Urothelium cell line (cell line): ENCODE results near the gene TMCO4.
A peak's percentile ranks its signal among the peaks of the same experiment; 100 is the strongest.

Source experiments
- DNase-seq: peaks from one replicate; pipeline ENCODE4 v3.0.0; 2011; ENCODE audit warnings: low spot score, mixed read lengths
- FAIRE-seq: peaks from 2 replicates; lab custom pipeline; 2011; peaks lifted over from hg19 to GRCh38; lab: Jason Lieb, UNC

Gene TMCO4

GRCh38 chr1:19662313-19662712 lies 137.4 kb downstream of the TMCO4 start:
- DNase-seq (no peak), FAIRE-seq (no peak)

DNA sequence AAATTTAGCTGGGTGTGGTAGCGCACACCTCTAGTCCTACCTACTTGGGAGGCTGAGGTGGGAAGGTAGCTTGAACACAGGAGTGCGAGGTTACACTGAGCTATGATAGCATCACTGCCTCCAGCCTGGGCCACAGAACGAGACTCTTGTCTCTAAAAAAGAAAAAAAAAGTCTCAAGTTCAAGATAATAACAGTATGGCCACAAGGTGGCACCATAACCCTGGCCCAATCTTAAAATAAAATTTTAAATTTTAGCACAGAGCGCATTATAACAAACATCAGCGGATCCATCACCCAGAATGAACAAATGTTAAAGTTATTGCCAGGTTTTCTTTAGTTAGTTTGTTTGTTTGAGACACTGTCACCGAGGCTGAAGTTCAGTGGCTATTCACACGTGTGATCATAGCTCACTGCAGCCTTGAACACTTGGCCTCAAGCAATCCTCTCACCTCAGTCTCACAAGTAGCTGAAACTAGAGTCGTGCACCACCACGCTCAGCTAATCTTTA lies 137.9 kb downstream of the TMCO4 start:
- FAIRE-seq (no peak), DNase-seq (no peak)

DNA sequence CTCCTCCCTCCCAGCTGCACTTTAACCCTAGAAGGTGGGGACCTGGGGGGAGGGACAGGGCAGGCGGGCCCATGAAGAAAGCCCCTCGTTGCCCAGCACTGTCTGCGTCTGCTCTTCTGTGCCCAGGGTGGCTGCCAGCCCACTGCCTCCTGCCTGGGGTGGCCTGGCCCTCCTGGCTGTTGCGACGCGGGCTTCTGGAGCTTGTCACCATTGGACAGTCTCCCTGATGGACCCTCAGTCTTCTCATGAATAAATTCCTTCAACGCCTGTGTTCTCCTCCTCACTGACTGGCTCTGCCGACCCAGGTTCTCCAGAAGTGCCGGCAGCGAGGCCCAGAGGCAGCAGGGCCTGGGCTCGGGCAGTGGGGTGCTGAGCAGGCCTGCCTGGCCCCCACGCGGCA lies 141.5 kb downstream of the TMCO4 start:
- FAIRE-seq (no peak), DNase-seq (no peak)

- FAIRE-seq (no peak), DNase-seq (no peak)
Measured at GRCh38 chr1:19657511-19657910, 142.2 kb downstream of the TMCO4 start.

DNA sequence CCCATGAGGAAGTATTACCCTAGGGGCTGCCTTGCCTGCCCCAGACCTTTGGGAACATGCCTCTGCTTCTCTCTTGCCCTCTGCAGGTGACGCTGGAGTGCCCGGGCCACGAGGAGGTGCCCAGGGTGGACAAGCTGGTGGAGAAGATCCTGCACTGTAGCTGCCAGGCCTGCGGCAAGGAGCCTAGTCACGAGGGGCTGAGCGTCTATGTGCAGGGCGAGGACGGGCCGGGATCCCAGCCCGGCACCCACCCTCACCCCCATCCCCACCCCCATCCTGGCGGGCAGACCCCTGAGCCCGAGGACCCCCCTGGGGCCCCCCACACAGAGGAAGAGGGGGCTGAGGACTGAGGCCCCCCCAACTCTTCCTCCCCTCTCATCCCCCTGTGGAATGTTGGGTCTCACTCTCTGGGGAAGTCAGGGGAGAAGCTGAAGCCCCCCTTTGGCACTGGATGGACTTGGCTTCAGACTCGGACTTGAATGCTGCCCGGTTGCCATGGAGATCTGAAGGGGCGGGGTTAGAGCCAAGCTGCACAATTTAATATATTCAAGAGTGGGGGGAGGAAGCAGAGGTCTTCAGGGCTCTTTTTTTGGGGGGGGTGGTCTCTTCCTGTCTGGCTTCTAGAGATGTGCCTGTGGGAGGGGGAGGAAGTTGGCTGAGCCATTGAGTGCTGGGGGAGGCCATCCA lies 142.8 kb downstream of the TMCO4 start:
- FAIRE-seq (no peak), DNase-seq (no peak)

GRCh38 chr1:19656134-19656779 lies 143.5 kb downstream of the TMCO4 start:
- no peak for DNase-seq
- no peak for FAIRE-seq

DNA sequence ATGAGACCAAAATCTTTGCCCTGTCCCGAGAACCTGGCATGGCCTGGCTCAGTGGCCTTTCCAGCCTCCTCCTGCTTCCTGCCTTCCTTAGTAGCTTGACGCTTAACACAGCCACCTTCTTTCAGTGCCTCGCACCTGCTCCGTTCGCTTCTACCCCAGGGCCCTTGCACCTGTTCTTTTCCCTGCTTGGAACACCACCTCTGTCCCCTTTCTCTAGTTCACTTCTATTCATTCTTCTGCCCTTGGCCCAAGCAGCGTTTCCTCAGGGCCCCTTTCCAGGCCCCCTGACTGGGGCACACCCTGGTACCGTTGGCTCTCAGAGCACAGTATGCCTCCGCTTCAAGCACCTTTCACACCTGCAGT lies 144.0 kb downstream of the TMCO4 start:
- DNase-seq (no peak), FAIRE-seq (no peak)

DNA sequence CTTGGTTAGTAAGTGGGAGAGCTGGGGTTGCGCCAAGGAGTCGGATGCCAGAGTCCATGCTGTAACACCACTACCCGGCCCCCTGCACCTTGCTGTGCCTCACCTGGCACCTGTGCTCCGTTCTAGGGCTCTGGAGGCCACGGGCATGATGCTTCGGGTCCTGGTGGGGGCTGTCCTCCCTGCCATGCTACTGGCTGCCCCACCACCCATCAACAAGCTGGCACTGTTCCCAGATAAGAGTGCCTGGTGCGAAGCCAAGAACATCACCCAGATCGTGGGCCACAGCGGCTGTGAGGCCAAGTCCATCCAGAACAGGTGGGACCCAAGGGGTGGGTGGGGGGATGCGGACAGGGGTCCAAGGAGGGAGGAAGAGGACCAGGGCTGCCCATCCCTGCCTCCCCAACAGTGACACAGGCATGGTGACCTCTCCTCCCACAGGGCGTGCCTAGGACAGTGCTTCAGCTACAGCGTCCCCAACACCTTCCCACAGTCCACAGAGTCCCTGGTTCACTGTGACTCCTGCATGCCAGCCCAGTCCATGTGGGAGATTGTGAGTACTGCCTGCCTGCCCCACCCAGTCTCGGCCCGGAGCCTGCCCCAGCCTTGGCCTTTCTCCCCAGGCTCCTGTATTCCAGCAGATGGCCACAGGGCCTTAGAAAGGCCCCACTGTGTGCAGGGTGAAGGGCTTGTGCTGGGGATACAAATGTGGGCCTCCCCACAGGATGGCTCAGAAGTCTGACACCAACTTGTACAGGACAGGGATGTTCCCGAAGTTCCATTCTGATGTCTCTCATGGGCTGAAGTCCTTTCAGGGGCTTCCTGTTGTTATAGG lies 144.6 kb downstream of the TMCO4 start:
- DNase-seq, result no peak
- no peak for FAIRE-seq

DNA sequence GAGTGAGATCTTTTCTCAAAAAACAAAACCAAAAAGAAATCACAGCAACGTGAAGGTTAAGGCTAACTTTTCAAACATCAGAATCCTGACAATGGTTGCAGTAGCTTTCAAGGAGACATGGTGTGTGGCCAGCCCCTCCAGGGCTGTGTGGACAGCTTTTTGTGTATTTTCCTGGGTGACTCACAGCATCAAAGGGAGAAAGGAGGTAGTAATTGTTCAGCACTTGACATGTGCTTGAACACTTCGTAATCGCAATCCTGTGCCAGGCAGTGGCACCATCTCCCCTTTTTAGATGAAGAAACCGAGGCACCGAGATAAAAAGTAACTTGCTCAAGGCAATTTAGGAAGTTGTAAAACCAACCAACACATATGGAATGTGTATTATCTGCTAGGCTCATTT lies 145.3 kb downstream of the TMCO4 start:
- DNase-seq (no peak), FAIRE-seq (no peak)

DNA sequence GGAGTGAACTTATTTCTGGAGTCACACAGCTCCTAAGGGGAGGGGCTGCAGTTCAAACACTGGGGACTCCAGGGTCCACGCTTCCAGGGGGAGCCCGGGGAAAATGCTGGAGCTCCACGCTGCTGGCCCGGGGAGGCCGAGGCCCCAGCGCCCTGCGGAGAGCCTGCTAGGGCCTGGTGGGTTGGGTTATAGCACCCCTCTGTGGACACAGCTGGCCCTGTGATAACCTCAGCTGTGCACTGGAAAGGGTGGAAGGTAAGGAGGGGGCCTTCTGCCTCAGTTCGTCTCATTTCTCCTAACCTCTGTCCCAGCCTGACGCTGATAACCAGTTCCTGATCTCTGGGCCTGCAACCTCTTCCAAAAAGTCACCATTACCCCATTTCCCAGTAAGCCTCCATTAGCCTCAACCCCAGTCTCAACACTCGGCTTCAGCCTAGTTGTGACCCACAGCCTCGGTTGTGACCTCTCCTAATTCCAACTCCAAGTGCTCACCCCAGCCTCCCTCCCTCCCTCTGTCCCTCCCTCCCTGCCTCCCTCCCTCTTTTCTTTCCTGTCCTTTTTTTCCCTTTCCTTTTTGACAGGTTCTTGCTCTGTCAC lies 148.5 kb downstream of the TMCO4 start:
- FAIRE-seq (no peak), DNase-seq (peak; percentile 43)

DNA sequence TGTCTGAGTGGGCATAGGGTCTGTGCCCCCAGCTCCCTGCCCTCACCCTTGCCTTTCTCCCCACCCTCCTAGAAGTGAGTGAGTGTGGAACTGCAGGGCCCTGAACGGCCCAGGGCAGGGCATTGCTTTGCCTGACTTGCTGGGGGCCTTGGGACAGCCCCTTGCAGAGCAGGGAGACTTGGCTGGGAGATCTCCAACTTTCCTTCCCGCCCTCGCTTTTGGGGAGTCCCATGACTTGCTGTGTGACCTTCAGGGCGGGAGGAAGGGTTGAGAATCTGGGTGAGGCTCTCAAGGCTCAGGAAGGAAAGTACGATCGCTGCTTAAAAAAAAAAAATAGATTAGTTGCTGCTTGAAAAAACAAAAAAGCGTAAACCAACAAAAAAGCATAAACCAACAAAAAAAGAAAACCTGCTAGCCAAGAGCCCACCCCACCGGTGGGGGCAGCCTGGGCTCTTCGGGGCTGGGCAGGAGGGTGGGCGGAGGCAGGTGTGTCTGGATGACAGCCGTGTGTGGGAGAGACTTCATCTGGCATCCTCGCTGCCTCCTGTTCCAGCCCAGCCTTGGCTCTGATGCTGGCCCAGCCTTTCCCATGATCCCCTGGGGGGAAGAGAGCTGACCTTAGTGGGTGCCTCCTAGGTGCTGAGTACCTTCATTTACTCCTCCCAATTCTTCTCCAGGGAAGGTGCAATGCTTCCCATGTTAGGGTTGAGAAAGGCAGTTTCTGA lies 149.1 kb downstream of the TMCO4 start:
- DNase-seq (no peak), FAIRE-seq (no peak)

DNA sequence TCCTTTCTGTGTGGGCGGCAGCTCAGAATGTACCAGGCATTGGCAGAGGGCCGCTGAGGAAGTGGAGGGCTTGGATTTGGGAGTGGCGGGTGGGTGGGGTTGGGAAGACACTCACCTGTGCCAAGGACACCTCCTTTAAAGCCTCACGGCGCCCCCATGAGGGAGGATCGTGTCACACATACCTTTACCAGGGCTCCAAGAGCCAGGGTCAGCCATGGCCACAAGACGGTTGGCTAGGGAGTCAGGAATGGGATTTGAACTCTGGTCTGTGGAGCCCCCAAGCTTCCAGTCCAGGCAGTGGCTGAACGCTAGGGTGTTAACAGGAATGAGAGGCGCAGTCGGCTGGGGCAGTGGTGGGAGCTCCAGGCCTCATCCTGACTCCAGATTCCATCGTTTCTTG lies 151.0 kb downstream of the TMCO4 start:
- no peak for DNase-seq

DNA sequence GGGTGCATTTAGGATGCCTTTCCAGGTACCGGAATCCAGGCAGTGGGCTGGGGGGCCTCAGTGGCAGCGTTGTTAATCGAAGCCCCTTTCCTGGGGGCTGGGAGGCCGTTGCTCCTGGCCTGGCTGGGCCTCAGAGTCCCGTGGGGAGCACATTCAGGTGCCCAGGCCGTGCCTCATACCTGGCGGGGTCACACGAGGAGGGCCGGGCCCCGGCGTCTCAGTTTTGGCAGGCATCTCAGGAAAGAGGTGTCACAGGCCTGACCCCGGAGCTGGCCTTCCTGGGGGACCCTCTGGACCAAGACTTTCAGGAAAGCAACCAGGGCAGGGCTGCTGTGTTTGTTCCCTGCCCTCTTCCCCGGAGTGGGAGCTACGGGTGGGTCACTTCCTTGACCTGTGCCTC lies 151.5 kb downstream of the TMCO4 start:
- DNase-seq (no peak), FAIRE-seq (no peak)

More for the DNA sequence above, 151.0 kb downstream of the TMCO4 start:
- FAIRE-seq, result no peak

DNA sequence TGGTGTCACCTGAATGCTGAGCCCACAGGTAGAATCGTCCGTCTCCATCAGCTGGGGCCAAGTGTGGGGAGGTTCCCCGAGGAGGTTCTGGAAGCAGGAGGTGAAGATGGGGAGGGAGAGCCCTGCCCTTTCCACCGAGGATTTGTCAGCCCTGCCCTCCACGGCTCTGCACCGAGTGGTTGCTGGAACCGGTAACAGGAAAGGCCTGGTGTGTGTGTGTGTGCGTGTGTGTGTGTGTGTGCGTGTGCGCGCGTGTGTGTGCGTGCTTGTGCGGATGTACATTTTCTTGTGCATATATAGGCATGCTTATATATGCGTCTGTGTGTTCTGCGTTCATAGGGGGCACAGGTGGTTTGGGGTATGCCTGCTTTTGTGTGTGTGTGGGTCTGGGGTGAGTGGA lies 152.1 kb downstream of the TMCO4 start:
- FAIRE-seq, result no peak
- DNase-seq, result no peak

DNA sequence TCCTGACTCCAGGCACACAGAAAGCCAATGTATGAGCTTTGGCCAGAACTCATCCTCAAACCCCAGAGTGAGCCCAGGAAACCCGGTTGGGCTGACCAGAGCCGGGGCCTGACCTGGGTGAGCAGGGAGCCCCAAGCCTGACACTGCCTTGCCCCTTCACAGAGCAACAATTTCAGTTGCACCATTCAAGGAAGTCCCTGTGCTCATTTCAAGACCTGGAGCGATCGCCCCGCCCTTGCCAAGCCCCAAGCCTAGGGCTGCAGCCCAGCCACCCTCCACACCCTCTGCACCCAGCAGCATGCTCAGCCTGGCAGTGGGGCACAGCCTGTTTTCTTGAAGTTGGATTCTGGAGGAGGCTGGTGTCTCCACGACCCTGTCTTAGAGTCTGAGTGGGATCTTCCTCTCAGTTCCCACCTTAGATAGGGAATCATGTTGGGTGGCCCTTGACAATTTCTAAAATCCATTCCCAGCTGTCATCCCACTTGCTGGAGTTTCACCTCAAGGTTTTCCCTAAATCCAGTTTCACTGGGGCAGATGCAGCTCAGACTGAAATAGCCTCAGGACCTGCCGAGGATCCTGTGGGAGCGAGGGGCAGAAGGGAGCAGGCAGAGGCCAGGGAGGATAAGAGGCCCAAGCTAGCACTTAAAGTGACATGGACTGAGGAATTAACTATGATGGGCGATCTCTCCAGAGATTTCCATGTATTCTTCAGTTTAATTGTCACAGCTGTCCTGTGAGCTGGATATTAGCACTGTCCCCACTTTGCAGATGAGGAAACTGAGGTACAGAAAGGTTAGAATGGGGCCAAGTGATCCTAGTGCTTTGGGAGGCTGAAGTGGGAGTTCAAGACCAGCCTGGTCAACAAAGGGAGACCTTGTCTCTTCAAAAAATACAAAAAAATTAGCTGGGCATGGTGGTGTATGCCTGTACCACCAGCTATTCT lies 153.1 kb downstream of the TMCO4 start:
- FAIRE-seq, result no peak
- no peak for DNase-seq

GRCh38 chr1:19645411-19646251 lies 154.1 kb downstream of the TMCO4 start:
- FAIRE-seq, result no peak
- DNase-seq, result no peak

DNA sequence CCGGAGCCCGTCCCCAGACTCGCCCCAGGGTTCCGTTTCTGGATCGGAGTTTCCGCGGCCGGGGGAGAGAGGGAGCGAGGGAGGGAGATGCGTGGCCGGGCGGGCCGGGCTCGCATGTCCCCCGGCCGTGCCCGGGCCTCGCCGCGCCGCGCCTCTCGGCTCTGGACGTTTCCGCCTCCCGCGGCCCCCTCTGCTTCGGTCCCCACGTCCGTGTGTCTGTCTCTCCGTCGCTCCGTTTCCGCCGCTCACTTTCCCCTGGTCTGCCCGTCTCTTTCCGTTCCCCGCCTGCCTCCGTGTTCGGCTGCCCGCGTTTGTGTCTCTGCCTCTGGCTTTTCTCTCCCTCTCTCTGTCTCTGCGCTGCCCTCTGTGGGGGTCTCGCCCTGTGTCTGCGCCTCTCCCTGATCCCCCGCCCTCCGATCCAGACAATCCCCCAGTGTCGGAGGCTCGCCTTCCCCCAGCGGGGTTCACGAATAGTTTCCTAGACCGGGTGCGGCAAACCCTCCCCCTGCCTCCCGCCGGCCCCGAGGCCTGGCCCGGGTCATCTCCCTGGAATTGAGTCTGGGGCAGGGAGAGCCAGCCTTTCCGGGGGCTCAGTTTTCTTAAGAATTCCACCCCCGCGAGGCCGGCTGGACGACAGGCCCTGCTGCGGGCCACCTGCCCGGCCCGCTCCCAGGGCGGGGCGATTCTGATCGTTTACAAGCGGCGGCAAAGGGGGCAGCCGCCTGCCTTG lies 154.9 kb downstream of the TMCO4 start:
- DNase-seq (no peak), FAIRE-seq (no peak)

GRCh38 chr1:19644395-19644680 lies 155.4 kb downstream of the TMCO4 start:
- DNase-seq, result no peak
- FAIRE-seq, result no peak
